HG02938 (cell line): ENCODE results near the gene GPR65.

Experiments
- ATAC-seq: cut with Tn5 transposase; IDR thresholded peaks from one replicate; pipeline ENCODE4 v1.9.1; 2021; ENCODE audit warnings: mild to moderate bottlenecking, moderate library complexity; ENCODE audit not compliant: unreplicated experiment

Gene GPR65

GRCh38 chr14:88036422-88036821, 31.5 kb downstream of the GPR65 start:
- no peak for ATAC-seq

- no peak for ATAC-seq
Measured at GRCh38 chr14:88037325-88037724, 32.4 kb downstream of the GPR65 start.

- no peak for ATAC-seq
Measured at GRCh38 chr14:88039197-88039596, 34.3 kb downstream of the GPR65 start.

GRCh38 chr14:88040146-88040545, 35.2 kb downstream of the GPR65 start:
- no peak for ATAC-seq

- no peak for ATAC-seq
Measured at GRCh38 chr14:88043529-88044443, 38.9 kb downstream of the GPR65 start.

- no peak for ATAC-seq
Measured at GRCh38 chr14:88044444-88044758, 39.5 kb downstream of the GPR65 start.

- peak; percentile 88 for ATAC-seq
Measured at GRCh38 chr14:88044776-88045446, 40.0 kb downstream of the GPR65 start.

GRCh38 chr14:88045705-88046104, 40.8 kb downstream of the GPR65 start:
- ATAC-seq = no peak

- ATAC-seq = no peak
Measured at GRCh38 chr14:88048351-88048750, 43.4 kb downstream of the GPR65 start.

- ATAC-seq = no peak
Measured at GRCh38 chr14:88049266-88049665, 44.3 kb downstream of the GPR65 start.

GRCh38 chr14:88049936-88050335, 45.0 kb downstream of the GPR65 start:
- no peak for ATAC-seq

GRCh38 chr14:88060576-88060975, 55.6 kb downstream of the GPR65 start:
- no peak for ATAC-seq

GRCh38 chr14:88063811-88064210, 58.9 kb downstream of the GPR65 start:
- no peak for ATAC-seq
